OCI-LY7 (cell line): ENCODE measurements around the gene USB1.

ENCODE experiments used
- EZH2phosphoT487 ChIP-seq: fragments of 200-600 bp; sonication (generic); IDR thresholded peaks from 2 replicates; pipeline ENCODE4 v1.6.1; 2018; ENCODE audit warnings: low read depth, borderline replicate concordance, mild to moderate bottlenecking, mixed run types, antibody characterized with exemption, low read length, moderate library complexity, mixed read lengths
- TF ChIP-seq, protein P1 (sequence below): fragments of 200-600 bp; sonication (generic); conservative IDR thresholded peaks from 2 replicates; pipeline ENCODE4 v1.5.1; 2014; ENCODE audit warnings: mild to moderate bottlenecking, antibody characterized with exemption, low read length, moderate library complexity, mixed read lengths

DNA sequence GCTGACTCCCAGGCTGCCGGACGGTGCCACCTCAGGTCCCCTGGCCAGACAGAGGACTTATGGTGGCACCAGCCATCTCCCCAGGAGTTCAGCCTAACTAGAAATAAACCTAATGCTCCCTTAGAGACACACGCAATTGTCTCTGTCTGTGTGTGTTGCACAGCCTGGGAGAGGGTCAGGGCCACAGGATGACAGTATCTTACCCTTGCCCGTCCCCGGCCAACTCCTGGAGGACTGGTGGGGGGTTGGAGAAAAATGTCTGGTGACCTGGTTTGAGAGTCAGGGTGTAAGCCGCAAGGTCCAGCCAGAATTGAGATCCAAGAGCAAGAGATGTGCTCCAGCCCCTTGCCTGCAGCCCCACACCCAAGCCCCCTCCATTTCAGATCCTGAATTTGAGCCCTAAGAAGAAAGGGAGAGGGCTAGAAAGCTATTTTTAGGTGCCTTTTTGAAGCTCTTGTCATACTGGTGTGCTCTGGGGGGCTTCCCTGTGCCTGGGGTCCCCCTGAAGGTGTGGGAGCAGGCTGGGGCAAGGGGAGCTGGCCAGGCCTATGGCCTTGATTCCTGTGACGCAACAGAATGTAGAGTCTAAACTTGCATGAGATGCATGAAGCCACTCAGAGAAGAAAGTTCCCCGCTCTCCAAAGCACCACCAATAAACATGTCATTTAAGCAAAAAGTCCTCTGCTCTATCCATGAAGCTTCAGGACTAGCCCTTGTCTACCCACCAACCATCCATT, 13.6 kb upstream of the USB1 start:
- TF ChIP-seq, protein P1, sequence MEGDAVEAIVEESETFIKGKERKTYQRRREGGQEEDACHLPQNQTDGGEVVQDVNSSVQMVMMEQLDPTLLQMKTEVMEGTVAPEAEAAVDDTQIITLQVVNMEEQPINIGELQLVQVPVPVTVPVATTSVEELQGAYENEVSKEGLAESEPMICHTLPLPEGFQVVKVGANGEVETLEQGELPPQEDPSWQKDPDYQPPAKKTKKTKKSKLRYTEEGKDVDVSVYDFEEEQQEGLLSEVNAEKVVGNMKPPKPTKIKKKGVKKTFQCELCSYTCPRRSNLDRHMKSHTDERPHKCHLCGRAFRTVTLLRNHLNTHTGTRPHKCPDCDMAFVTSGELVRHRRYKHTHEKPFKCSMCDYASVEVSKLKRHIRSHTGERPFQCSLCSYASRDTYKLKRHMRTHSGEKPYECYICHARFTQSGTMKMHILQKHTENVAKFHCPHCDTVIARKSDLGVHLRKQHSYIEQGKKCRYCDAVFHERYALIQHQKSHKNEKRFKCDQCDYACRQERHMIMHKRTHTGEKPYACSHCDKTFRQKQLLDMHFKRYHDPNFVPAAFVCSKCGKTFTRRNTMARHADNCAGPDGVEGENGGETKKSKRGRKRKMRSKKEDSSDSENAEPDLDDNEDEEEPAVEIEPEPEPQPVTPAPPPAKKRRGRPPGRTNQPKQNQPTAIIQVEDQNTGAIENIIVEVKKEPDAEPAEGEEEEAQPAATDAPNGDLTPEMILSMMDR, result no peak
- no peak for TF ChIP-seq EZH2phosphoT487
